GM12873 (cell line): ENCODE measurements around the gene MBTD1.

Experiments
- TF ChIP-seq, protein P1 (sequence below): IDR thresholded peaks from 2 replicates; pipeline ENCODE4 v1.5.1; 2012; ENCODE audit warnings: low read depth, mild to moderate bottlenecking, moderate library complexity, low read length, control low read depth; ENCODE audit not compliant: insufficient read depth; ENCODE audit errors: missing control alignments

MBTD1 gene

DNA sequence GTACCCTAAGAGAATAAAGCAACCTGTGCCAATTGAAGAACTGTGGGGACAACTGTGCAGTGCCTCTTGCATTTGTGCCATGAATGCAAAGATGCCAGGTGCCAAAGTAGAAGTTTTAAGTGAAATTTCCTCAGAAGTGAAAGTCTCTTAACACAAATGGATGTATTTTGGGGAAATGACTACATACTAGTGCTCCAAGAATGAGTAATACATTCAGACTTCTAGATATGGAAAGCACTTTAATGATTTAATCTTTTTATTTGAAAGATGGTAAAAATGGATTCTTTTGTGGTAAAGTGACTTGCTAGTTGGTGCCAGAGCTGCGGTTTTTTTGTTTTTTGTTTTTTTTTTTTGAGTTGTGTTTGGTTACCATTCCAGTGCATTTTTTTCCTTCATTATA is 15.5 kb upstream of the MBTD1 start:
- TF ChIP-seq, protein P1, sequence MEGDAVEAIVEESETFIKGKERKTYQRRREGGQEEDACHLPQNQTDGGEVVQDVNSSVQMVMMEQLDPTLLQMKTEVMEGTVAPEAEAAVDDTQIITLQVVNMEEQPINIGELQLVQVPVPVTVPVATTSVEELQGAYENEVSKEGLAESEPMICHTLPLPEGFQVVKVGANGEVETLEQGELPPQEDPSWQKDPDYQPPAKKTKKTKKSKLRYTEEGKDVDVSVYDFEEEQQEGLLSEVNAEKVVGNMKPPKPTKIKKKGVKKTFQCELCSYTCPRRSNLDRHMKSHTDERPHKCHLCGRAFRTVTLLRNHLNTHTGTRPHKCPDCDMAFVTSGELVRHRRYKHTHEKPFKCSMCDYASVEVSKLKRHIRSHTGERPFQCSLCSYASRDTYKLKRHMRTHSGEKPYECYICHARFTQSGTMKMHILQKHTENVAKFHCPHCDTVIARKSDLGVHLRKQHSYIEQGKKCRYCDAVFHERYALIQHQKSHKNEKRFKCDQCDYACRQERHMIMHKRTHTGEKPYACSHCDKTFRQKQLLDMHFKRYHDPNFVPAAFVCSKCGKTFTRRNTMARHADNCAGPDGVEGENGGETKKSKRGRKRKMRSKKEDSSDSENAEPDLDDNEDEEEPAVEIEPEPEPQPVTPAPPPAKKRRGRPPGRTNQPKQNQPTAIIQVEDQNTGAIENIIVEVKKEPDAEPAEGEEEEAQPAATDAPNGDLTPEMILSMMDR = no peak

GRCh38 chr17:51272812-51273211 is 13.0 kb upstream of the MBTD1 start:
- TF ChIP-seq, protein P1 = no peak

- TF ChIP-seq, protein P1 = no peak
These were observed 10.8 kb upstream of the MBTD1 start for GRCh38 chr17:51270636-51271035.

DNA sequence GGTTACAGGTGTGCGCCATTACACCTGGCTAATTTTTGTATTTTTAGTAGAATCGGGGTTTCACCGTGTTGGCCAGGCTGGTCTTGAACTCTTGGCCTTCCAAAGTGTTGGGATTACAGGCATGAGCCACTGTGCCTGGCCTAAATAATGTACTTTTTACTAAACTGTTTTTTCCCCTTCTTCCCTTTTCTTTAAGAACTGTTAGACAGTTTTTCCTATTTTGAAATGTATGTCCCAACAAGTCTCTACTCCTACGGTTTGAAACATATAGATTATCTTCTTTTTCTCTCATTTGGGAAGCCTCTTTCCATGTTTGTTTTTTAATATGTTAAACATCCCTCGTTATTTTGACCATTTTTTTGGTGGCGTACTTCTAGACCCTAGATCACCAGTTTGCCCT is 10.1 kb upstream of the MBTD1 start:
- TF ChIP-seq, protein P1 = no peak

GRCh38 chr17:51263006-51263405 is 3.2 kb upstream of the MBTD1 start:
- TF ChIP-seq, protein P1 = no peak

DNA sequence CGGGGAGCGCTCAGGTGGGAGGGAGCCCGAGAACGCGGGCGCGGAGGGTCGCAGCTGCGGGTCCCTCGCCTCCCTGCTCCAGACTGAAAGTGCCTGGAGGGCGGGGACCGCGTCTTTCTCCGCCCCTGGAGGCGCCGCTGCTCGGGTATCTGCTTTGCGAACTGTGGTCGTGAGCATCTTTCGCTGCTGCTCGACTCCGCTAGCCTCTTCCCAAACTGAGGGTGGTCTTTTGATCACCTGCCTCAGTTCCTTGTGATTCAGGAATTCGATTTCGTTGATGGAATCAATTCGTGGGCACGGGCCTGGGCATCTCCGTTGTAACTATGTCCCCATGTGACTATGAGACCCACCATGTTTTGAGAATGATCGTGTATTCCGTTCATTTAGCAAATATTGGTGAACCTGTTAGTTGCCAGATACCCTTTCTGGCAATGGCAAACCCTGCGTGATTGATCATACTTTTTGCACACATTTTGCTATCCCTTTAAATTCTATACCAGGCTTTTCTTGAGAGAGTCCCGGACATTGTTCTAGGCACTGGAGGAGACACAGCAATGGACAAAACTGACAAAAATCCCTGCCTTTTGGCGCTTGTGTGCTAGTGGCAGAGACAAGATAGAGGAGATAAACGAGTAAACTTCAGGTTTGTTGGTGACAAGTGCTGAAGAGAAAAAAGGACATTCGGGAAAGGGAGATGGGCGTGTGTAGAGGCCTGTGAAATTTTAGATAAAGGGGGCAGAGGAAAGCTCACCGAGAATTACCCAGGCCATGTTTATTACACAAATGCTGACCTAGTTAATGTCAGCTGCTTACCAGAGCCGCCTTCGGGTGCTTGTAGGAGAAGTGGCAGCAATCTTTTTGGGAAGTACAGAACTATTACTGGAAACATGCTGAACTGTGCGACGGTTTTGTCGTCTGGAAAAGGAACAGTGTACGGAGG is 1.4 kb upstream of the MBTD1 start:
- TF ChIP-seq, protein P1 = no peak

GRCh38 chr17:51260237-51261023 is 581 bp upstream of the MBTD1 start, which contains the start of gene UTP18:
TSS of gene UTP18 (plus strand) at chr17:51260546. CDS start at chr17:51260585, 39 bp downstream.
- TF ChIP-seq, protein P1 = no peak
